Mucosa of descending colon (tissue), 3 donors: ENCODE measurements around the gene SPSB1. TPM values are rescaled to one million over a fixed set of nuclear protein-coding genes. Genes with fewer than 3 reads are reported as not detected.
A peak's percentile ranks its signal among the peaks of the same experiment; 100 is the strongest.

Source experiments
- ATAC-seq: fragments of 200-7000 bp; cut with Tn5 transposase; one replicate; pipeline ENCODE4 v1.9.1; 2020; ENCODE audit warnings: mild to moderate bottlenecking, moderate library complexity
- DNase-seq, 3 donors: peaks; one replicate each; pipeline ENCODE4 v3.0.0-alpha.2; 2020
- H3K36me3 ChIP-seq: fragments of 200-600 bp; one replicate; pipeline ENCODE4 v1.8.0; 2021; ENCODE audit warnings: low read depth, mild to moderate bottlenecking
- H3K4me1 ChIP-seq: fragments of 200-600 bp; one replicate; pipeline ENCODE4 v1.8.0; 2021; ENCODE audit warnings: low read depth, mild to moderate bottlenecking
- H3K4me3 ChIP-seq: fragments of 200-600 bp; one replicate; pipeline ENCODE4 v1.8.0; 2021; ENCODE audit warnings: mild to moderate bottlenecking
- H3K9me3 ChIP-seq: fragments of 200-600 bp; one replicate; pipeline ENCODE4 v1.8.0; 2021; ENCODE audit warnings: mild to moderate bottlenecking
- CTCF ChIP-seq: fragments of 200-600 bp; IDR thresholded peaks from one replicate; pipeline ENCODE4 v1.8.0; 2022; ENCODE audit warnings: antibody characterized with exemption, mild to moderate bottlenecking
- intact Hi-C, 2 donors: fragments of 100-400 bp; cut with DNase I in 1 of 2; cut with micrococcal nuclease in 1 of 2; formaldehyde crosslinking; loops; one replicate each; pipeline versions ENCODE4 v1.11.0 to v1.11.1; 2022; cut with DNase I, micrococcal nuclease
- long read RNA-seq, 2 donors: library from polyadenylated mRNA; unstranded; transcript quantifications; one replicate each; pipeline ENCODE4 v2.0.0, GENCODE V29; 2019 to 2021
- total RNA-seq, 3 donors: library from RNA; stranded (reverse); fragmentation: NEBNext Ultra II Directional in 2 of 3; extraction: Animal tissue kit (Norgen Biotek cat#: 25700) in 2 of 3; gene quantifications; one replicate each; pipeline versions ENCODE4 v1.2.1 to v1.2.4, GENCODE V29; 2021 to 2023
- donor health status: DM: no; HTN: no; CAD: no; lungs with moderate emphysema.
- donor health status: DM: no; HTN: no; CAD: no.
- donor health status: DM: no; HTN: yes; CAD: no.

Gene SPSB1
- total RNA-seq = 10 to 100 TPM; 22.1 to 35.5 (median 26.1) TPM
- long read RNA-seq, donor 1, transcript SPSB1-201 (3 exons, 3,120 nt) = major isoform, 29 of 39 reads
- long read RNA-seq, donor 1, transcript SPSB1-203 (2 exons, 1,007 nt) = minor isoform, 6 of 39 reads
- long read RNA-seq, donor 1, partial matches to known transcripts = 0 of 39 reads
- long read RNA-seq, donor 1, other reads (novel, unspliced or antisense) = 4 of 39 reads
- long read RNA-seq, donor 2, transcript SPSB1-201 (3 exons, 3,120 nt) = major isoform, 5 of 9 reads
- long read RNA-seq, donor 2, partial matches to known transcripts = 0 of 9 reads
- long read RNA-seq, donor 2, other reads (novel, unspliced or antisense) = 4 of 9 reads

- DNase-seq (peak; percentile 84 to 91 (median 87)), ATAC-seq (peak; percentile 74)
- intact Hi-C loops = loop anchor here (10.0 kb wide), 2 partner anchors 72 to 142 kb away; no protein-coding TSS in a partner anchor
- Histone ChIP-seq H3K36me3 (no peaks in the 10 kb centered on the region), H3K4me1 (peaks cover 28% of the 10 kb centered on the region), H3K4me3 (peak within 1 kb of the TSS; percentile 83), H3K9me3 (peaks cover 14% of the 10 kb centered on the region)
- no peak for TF ChIP-seq CTCF
These were observed at the start of gene SPSB1 for GRCh38 chr1:9292361-9293240. TSS of gene SPSB1 (plus strand) at chr1:9292894. CDS start at chr1:9355892, 62,998 bp downstream.

GRCh38 chr1:9243066-9243739, 49.5 kb upstream of the SPSB1 start:
- peaks cover 33% of the 10 kb centered on the region for H3K4me1 ChIP-seq
- intact Hi-C loops = no loop called here
- H3K36me3 ChIP-seq = no peaks in the 10 kb centered on the region
- H3K4me3 ChIP-seq = no peak overlapping the region
- DNase-seq (no peak), ATAC-seq (no peak)
- no peaks in the 10 kb centered on the region for H3K9me3 ChIP-seq
- no peak for TF ChIP-seq CTCF

- TF ChIP-seq CTCF = no peak
- peaks cover 19% of the 10 kb centered on the region for H3K4me1 ChIP-seq
- no peak overlapping the region for H3K4me3 ChIP-seq
- no peaks in the 10 kb centered on the region for H3K9me3 ChIP-seq
- intact Hi-C loops = no loop called here
- ATAC-seq = peak; percentile 90
- H3K36me3 ChIP-seq = no peaks in the 10 kb centered on the region
- peak; percentile 59 to 81 (median 61) for DNase-seq
These were observed 48.0 kb upstream of the SPSB1 start for GRCh38 chr1:9244501-9245229.

- no peak for ATAC-seq
- no peaks in the 10 kb centered on the region for H3K36me3 ChIP-seq
- DNase-seq = peak in 1 of 3 donors; percentile 51
- no peak overlapping the region for H3K4me3 ChIP-seq
- peaks cover 20% of the 10 kb centered on the region for H3K4me1 ChIP-seq
- intact Hi-C loops = no loop called here
- TF ChIP-seq CTCF = no peak
- H3K9me3 ChIP-seq = no peaks in the 10 kb centered on the region
These were observed 47.5 kb upstream of the SPSB1 start for GRCh38 chr1:9245230-9245619.

GRCh38 chr1:9245661-9246060, 47.0 kb upstream of the SPSB1 start:
- no peak for ATAC-seq
- intact Hi-C loops = no loop called here
- no peaks in the 10 kb centered on the region for H3K36me3 ChIP-seq
- no peaks in the 10 kb centered on the region for H3K9me3 ChIP-seq
- H3K4me1 ChIP-seq = peaks cover 18% of the 10 kb centered on the region
- no peak for DNase-seq
- TF ChIP-seq CTCF = no peak
- no peak overlapping the region for H3K4me3 ChIP-seq
